NCI-H128 (cell line): ENCODE results near the gene RAB37.

ENCODE experiments used
- DNase-seq: peaks from one replicate; lab custom pipeline; 2025; ENCODE audit not compliant: unreplicated experiment; lab: John Stamatoyannopoulos, UW

Gene RAB37

GRCh38 chr17:74728033-74728701 lies 8.9 kb upstream of the RAB37 start:
- no peak for DNase-seq

GRCh38 chr17:74728702-74729075 lies 8.4 kb upstream of the RAB37 start:
- no peak for DNase-seq

GRCh38 chr17:74729368-74729767 lies 7.7 kb upstream of the RAB37 start:
- DNase-seq: no peak

- DNase-seq: no peak
Observed at GRCh38 chr17:74729866-74730265, 7.2 kb upstream of the RAB37 start.

GRCh38 chr17:74730491-74731346 lies 6.3 kb upstream of the RAB37 start:
- no peak for DNase-seq

- no peak for DNase-seq
Observed at GRCh38 chr17:74731347-74731605, 5.8 kb upstream of the RAB37 start.

GRCh38 chr17:74732042-74732867 lies 4.8 kb upstream of the RAB37 start:
- no peak for DNase-seq

- DNase-seq: no peak
Observed at GRCh38 chr17:74733365-74734122, 3.5 kb upstream of the RAB37 start.

GRCh38 chr17:74734256-74734655 lies 2.8 kb upstream of the RAB37 start:
- no peak for DNase-seq

- DNase-seq: no peak
Observed at GRCh38 chr17:74737299-74738050, 419 bp downstream of the RAB37 start.

GRCh38 chr17:74738051-74738996 lies 1.3 kb downstream of the RAB37 start:
- DNase-seq: no peak

- no peak for DNase-seq
Observed at GRCh38 chr17:74739227-74739831, 2.3 kb downstream of the RAB37 start.

- DNase-seq: no peak
Observed at GRCh38 chr17:74740173-74740572, 3.1 kb downstream of the RAB37 start.

GRCh38 chr17:74740641-74741387 lies 3.8 kb downstream of the RAB37 start:
- DNase-seq: no peak

GRCh38 chr17:74742153-74742515 lies 5.1 kb downstream of the RAB37 start:
- no peak for DNase-seq

- DNase-seq: no peak
Observed at GRCh38 chr17:74742978-74743545, 6.0 kb downstream of the RAB37 start.

- no peak for DNase-seq
Observed at GRCh38 chr17:74743755-74744154, 6.7 kb downstream of the RAB37 start.

- no peak for DNase-seq
Observed at GRCh38 chr17:74744349-74744713, 7.3 kb downstream of the RAB37 start.
